Activated CD4-positive, alpha-beta T cell treated with anti-CD3 and anti-CD28 coated beads, Interleukin-2, amount 50 U/mL, for 48 hours (primary cell): Measurements from ENCODE around the gene MYO15B.

Source experiments
- DNase-seq, 2 experiments: peaks; one replicate each; pipeline ENCODE4 v3.0.0-alpha.2; 2020

MYO15B gene

GRCh38 chr17:75604034-75604695 lies 16.6 kb downstream of the MYO15B start:
- DNase-seq: no peak

DNA sequence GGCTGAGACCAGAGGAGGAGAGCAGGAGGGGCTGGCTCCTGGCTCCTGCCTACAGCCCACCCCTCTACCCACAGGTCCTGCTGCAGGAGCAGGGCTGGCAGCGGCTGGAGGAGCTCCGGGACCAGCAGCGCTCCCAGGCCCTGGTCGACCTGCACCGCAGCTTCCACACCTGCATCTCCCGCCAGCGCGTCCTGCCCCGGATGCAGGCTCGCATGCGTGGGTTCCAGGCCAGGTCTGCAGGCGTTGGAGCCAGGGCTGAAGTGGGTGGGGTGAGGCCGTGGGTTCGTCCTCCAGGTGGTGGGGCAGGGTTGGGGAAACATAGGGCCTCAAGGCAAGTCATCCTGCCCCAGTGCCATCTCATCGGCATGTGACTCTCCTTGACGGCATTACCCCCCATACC lies 18.2 kb downstream of the MYO15B start:
- no peak for DNase-seq

DNA sequence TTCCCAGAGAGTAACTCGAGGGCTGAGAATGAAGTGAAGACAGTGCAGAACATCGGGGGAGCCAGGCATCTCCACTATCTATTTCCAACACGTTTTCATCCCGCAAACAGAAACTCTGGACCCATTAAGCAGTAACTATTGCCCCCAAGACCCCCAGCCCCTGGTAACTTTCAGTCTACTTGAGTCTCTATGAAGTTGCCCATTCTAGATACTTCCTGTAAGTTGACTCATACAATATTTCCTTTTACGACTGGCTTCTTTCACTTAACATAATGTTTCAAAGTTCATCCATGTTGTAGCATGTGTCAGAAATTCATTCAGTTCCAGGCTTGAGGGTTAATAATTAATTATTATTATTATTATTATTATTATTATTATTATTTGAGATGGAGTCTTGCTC lies 19.5 kb downstream of the MYO15B start:
- no peak for DNase-seq

- DNase-seq: no peak
Observed at GRCh38 chr17:75610103-75610984, 22.7 kb downstream of the MYO15B start.

DNA sequence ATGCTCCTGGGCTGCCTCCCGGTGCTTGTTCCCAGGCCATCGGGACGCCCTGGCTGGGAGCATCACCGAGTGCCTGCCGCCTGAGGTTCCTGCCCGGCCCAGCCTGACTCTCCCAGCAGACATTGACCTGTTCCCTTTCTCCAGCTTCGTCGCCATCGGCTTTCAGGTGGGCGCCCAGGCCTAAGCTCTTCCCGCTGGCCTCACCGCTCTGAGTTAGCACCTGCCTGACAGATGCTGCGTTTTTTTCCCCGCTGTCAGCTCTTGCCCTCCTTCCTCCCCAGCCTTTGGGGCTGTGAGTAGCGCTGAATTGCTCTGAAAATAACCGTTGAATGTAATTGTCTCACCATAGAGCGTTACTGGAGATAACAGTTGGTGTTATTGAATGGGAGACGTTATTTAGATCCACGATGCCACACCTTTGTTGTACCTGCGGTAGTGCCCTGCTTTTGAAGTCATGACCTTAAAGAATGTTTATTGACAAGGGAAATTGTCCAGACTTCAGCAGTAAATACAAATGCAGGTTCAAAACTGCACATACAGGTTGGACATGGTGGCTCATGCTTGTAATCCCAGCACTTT lies 24.3 kb downstream of the MYO15B start:
- no peak for DNase-seq

DNA sequence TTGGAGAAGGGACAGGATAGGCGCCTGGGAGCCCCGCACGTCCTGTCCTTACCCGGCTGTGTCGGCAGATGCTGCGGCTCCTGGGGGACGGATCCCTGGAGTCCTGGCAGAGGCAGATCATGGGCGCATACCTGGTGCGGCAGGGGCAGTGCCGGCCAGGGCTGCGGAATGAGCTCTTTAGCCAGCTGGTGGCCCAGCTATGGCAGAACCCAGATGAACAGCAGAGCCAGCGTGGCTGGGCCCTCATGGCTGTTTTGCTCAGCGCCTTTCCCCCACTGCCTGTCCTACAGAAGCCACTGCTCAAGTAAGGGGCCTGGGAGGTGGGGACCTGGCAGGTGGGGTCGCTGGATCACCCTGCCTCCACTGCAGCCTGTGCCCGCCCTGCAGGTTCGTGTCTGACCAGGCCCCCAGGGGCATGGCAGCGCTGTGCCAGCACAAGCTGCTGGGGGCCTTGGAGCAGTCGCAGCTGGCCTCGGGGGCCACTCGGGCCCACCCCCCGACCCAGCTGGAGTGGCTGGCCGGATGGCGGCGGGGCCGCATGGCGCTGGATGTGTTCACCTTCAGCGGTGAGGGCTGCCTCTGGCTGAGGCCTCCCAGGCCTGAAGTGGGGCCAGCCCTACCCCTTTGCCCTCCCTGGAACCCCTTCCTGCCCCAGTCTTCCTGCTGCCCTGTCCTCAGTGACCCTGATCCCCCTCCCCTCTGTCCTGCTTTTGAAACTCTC lies 25.5 kb downstream of the MYO15B start:
- no peak for DNase-seq

DNA sequence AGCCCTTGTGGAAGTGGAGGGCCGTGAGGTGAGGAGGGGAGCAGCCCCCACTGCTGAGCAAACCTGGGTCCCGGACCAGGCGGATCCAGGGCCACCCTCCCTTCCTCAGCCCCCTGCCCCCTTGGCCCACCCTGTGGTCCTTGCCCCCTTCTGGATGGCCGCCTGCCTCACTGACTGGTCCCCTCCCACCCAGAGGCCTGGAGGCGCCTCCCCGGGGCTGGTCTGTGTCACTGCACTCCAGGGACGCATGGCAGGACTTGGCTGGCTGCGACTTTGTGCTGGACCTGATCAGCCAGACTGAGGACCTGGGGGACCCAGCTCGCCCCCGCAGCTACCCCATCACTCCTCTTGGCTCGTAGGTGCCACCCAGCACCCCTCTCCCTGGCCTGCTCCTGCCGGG lies 26.4 kb downstream of the MYO15B start:
- DNase-seq: no peak

DNA sequence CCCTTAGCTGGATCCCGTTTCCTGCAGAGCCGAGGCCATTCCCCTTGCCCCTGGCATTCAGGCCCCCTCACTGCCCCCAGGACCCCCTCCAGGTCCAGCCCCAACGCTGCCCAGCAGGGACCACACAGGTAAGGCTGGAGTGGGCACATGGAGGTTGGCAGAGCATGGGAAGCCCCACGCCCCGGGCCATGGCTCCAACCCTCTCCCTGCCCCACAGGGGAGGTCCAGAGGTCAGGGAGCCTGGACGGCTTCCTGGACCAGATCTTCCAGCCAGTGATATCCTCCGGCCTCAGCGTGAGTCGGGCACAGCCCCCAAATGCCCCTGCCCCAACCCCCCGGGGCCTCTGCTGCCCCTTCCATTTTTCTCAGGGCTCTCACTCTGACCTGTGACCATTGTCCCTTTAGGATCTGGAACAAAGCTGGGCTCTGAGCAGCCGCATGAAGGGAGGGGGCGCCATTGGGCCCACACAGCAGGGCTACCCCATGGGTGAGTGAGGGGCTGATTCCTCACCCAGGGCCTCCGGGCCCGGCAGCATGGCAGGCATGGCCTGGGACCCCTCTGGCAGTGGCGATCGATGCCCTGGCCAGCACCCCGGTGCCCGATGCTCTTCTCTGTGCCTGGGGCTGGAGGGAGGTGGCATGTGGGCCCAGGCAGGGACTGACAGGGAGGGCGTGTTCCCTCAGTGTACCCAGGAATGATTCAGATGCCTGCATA lies 27.1 kb downstream of the MYO15B start:
- DNase-seq: no peak

GRCh38 chr17:75615301-75615700 lies 27.7 kb downstream of the MYO15B start:
- DNase-seq: no peak

GRCh38 chr17:75616521-75617122 lies 29.0 kb downstream of the MYO15B start:
- no peak for DNase-seq

DNA sequence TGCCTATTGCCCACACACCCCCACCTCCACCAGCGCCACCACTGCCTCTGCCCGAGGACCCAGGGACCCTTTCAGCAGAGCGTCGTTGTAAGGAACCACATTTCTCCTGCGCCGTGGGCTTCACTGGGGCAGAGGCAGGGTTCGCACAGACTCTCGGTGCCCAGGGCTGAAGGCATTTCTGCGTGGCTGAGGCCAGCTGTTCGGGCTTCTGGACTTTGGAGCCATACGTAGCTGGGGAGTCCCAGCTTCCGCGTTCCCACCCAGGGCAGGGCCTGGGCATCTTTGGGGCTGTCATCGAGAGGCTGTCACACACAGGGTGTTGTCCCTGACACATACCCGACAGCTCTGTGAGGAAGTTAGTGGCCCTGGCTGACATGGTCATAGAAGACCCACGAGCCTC lies 29.6 kb downstream of the MYO15B start:
- DNase-seq: no peak

DNA sequence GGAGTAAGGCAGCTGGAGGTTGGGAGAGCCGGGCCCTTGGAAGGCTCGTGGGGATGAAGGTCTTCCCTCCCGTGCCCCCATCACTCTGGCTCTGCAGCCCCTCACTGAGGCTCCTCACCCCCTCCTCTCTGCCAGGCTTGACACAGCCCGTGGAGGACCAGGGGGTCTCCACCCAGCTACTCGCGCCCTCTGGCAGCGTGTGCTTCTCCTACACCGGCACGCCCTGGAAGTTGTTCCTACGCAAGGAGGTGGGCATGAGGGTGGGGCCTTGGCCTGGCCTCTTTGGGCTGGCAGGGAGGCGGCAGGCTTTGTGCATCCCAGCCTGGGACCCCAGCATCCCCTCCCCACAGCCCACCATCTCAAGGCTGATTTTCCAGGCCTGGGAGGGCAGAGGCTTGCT lies 30.1 kb downstream of the MYO15B start:
- no peak for DNase-seq

DNA sequence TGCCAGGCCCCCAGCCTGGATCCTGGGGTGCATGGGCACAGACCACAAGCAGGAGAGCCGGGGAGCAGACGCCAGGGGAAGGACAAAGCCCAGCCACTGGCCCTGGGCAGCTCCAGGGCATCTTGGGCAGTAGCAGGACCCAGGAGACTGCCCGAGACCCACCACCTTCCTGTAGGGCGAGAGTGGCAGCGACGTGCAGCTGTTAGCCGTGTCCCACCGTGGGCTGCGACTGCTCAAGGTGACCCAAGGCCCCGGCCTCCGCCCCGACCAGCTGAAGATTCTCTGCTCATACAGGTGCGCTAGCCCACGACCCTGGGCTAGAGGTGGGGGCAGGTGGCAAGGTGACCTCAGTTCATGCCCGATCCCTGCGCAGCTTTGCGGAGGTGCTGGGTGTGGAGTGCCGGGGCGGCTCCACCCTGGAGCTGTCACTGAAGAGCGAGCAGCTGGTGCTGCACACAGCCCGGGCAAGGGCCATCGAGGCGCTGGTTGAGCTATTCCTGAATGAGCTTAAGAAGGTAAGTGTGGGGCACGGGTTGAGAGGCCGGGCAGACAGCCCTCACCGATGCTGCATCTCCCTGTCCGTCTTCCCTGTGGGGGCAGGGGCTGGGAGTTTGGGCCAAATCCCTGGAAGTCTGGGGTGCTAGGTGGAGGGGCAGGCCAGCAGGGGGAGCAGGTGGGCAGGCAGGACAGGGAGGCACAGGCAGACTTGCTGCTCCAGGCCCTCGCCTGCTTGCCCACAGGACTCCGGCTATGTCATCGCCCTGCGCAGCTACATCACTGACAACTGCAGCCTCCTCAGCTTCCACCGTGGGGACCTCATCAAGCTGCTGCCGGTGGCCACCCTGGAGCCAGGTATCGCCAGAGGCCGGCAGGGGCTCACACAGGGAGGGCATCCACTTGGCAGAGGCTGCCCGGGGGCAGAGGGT lies 32.2 kb downstream of the MYO15B start:
- DNase-seq: peak; percentile 24 to 30

DNA sequence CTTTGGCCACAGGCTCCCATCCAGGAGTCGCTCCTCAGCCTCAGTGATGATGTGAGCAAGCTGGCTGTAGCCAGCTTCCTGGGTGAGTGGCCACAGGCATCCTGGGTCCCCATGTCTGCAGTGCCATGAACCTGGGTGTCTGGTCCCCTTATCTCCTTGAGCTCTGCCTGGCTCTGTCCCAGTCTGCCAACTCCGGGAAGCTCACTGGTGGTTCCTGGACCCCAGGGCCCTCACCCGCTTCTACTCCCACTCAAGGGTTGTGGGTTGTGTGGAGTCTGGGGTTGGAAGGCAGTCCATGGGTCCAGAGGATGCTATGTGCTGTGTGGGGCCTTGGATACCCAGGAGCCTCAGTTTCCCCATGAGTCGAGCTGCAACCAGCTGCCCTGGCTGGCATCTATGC lies 33.9 kb downstream of the MYO15B start:
- DNase-seq: no peak

GRCh38 chr17:75622076-75622475 lies 34.5 kb downstream of the MYO15B start:
- no peak for DNase-seq

DNA sequence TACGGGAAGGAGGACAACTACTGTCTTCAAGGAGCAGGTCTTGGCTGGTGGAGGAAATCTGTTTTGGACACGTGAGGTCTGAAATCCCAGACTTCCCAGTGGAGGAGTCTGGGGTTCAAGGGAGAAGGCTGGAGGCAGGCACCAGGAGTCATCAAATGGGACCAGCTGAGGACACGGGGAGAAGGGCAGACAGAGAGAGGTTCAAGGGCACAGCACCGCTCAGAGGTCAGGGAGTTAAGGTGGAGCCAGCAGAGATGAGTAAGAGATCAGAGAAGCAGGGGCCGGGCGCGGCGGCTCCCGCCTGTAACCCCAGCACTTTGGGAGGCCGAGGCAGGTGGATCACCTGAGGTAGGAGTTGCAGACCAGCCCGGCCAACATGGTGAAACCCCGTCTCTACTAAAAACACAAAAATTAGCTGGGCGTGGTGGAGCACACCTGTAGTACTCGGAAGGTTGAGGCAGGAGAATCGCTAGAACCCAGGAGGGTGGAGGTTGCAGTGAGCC lies 35.2 kb downstream of the MYO15B start:
- DNase-seq: no peak

DNA sequence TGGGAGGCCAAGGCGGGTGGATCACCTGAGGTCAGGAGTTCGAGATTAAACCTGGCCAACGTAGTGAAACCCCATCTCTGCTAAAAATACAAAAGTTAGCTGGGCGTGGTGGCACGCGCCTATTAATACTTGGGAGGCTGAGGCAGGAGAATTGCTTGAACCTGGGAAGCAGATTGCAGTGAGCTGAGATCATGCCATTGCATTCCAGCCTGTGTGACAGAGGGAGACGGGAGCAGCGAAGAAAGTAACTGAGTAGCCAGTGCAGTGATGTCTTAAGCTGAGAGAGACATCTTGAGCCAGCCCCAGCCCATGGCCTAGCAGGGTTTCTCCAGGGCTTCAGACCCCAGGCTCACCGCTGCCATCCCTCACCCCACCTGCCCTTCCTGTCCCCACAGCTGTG lies 35.8 kb downstream of the MYO15B start:
- DNase-seq: no peak

GRCh38 chr17:75624021-75624420 lies 36.4 kb downstream of the MYO15B start:
- DNase-seq: no peak

GRCh38 chr17:75624714-75625345 lies 37.2 kb downstream of the MYO15B start:
- DNase-seq: no peak

DNA sequence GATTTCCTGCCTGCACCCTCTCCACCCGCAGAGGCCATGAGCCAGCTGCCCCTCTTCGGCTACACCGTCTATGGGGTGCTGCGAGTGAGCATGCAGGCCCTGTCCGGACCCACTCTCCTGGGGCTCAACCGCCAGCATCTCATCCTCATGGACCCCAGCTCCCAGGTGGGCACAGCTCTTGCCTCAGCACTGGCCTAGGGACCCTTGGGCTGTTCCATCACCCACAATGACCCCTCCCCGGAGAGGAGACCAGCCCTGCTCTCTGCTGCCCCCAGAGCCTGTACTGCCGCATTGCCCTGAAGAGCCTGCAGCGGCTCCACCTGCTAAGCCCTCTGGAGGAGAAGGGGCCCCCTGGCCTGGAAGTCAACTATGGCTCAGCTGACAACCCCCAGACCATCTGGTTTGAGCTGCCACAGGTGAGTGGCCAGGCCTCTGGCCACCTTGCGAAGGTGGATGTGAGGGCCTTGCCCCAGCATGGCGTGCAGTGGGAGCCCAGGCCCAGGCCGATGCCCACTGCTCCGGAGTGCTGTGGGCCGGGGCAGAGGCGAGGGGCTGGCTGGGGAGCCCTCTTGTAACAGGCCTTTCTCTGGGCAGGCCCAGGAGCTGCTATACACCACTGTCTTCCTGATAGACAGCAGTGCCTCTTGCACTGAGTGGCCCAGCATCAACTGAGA lies 38.4 kb downstream of the MYO15B start:
- DNase-seq: peak; percentile 18 to 23
